K562 (cell line): ENCODE results near the gene EMC8.

Experiments used
- CREB5 ChIP-seq: fragments of 250-450 bp; sonication (Bioruptor Pico); IDR thresholded peaks from 2 replicates; pipeline ENCODE4 v1.5.0; 2020; ENCODE audit warnings: mild to moderate bottlenecking
- ETV5 ChIP-seq: sonication (generic); formaldehyde crosslinking; IDR thresholded peaks from 2 replicates; pipeline ENCODE4 v1.4.0; 2020; ENCODE audit warnings: low read depth, mild to moderate bottlenecking, missing genetic modification reagents
- HDAC2 ChIP-seq: fragments of 450-650 bp; IDR thresholded peaks from 2 replicates; pipeline ENCODE4 v1.6.1; 2016; ENCODE audit warnings: mild to moderate bottlenecking
- NFATC3 ChIP-seq: fragments of 450-650 bp; IDR thresholded peaks from 2 replicates; pipeline ENCODE4 v1.6.1; 2017; ENCODE audit warnings: mild to moderate bottlenecking
- SP1 ChIP-seq: sonication (generic); formaldehyde crosslinking; IDR thresholded peaks from 2 replicates; pipeline ENCODE4 v1.8.1; 2022; ENCODE audit warnings: mild to moderate bottlenecking, missing genetic modification reagents
- SRSF1 ChIP-seq: fragments of 200-400 bp; formaldehyde crosslinking; IDR thresholded peaks from 2 replicates; pipeline ENCODE4 v1.6.1; 2017; ENCODE audit warnings: mild to moderate bottlenecking, low read depth, low read length, moderate library complexity
- ZNF282 ChIP-seq: sonication (generic); formaldehyde crosslinking; IDR thresholded peaks from 2 replicates; pipeline ENCODE4 v1.8.1; 2023; ENCODE audit warnings: missing genetic modification reagents
- TF ChIP-seq, protein P1 (sequence below), 3 experiments: IDR thresholded peaks in 2 of 3; conservative IDR thresholded peaks in 1 of 3; 2 replicates each; pipeline ENCODE4 v1.5.1; 2011 to 2012; ENCODE audit warnings: low read length in 3 of 3, mild to moderate bottlenecking in 3 of 3, control low read depth in 2 of 3, improper control_type of control experiment in 1 of 3, inconsistent platforms in 1 of 3, low read depth in 1 of 3, mixed read lengths in 1 of 3, moderate library complexity in 1 of 3; ENCODE audit not compliant: insufficient read depth in 2 of 3

DNA sequence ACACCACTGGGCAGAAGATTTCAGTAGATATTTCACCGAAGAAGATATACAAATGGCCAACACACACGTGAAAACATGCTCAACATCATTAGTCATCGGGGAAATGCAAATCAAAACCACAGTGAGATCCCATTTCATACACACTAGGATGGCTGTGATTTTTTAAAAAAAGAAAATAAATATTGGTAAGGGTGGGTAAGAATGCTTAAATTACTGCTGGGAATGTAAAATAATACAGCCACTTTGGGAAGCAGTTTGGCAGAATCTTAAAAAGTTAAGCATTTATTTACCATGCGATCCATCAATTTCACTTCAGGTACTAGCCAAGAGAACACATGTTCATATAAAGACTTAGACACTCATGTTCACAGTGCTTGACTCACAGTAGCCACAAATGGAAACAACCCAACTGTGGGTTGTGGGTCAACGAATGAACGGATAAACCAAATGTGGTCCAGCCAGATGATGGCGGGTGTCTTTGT lies 42.0 kb downstream of the EMC8 start:
- TF ChIP-seq SP1 (no peak), HDAC2 (no peak), ZNF282 (no peak), CREB5 (CRISPR knock-in tag) (no peak), SRSF1 (no peak), NFATC3 (no peak), ETV5 (no peak)
- TF ChIP-seq, protein P1, sequence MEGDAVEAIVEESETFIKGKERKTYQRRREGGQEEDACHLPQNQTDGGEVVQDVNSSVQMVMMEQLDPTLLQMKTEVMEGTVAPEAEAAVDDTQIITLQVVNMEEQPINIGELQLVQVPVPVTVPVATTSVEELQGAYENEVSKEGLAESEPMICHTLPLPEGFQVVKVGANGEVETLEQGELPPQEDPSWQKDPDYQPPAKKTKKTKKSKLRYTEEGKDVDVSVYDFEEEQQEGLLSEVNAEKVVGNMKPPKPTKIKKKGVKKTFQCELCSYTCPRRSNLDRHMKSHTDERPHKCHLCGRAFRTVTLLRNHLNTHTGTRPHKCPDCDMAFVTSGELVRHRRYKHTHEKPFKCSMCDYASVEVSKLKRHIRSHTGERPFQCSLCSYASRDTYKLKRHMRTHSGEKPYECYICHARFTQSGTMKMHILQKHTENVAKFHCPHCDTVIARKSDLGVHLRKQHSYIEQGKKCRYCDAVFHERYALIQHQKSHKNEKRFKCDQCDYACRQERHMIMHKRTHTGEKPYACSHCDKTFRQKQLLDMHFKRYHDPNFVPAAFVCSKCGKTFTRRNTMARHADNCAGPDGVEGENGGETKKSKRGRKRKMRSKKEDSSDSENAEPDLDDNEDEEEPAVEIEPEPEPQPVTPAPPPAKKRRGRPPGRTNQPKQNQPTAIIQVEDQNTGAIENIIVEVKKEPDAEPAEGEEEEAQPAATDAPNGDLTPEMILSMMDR (IDR thresholded peaks at IDR 0.05 in 2 of 3, conservative IDR thresholded peaks at IDR 0.05 in 1 of 3; ENCODE audit: insufficient read depth in 2 of 3, low read depth in 1 of 3, low read length in 3 of 3) = no peak
